Measurements from ENCODE around the gene CTNND2.

- TF ChIP-seq CTCF (IDR thresholded peaks at IDR 0.05 in 4 of 5, conservative IDR thresholded peaks at IDR 0.05 in 1 of 5) (no peak), POLR2A (IDR thresholded peaks at IDR 0.05) (no peak)
Measured at GRCh38 chr5:11281842-11282241, 622.4 kb downstream of the CTNND2 start.
